ENCODE data around the gene SHOX.
"Not testable (repeated sequence)": the region's sequence is repeated elsewhere in the genome, so short reads cannot be mapped to it uniquely, and the experiment has no call there.

DNA sequence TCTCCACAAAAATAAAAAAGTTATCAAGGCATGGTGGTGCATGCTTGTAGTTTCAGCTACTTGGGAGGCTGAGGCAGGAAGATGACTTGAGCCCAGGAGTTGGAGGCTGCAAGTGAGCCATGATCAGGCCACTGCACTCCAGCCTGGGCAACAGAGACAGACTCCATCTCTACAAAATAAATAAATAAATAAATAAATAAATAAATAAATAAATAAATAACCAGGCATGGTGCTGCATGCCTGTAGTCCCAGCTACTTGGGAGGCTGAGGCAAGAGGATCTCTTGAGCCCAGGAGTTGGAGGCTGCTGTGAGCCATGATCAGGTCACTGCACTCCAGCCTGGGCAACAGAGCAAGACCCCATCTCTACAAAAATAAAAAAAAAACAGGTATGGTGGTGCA is 26.0 kb upstream of the SHOX start:
- TF ChIP-seq, protein P1, sequence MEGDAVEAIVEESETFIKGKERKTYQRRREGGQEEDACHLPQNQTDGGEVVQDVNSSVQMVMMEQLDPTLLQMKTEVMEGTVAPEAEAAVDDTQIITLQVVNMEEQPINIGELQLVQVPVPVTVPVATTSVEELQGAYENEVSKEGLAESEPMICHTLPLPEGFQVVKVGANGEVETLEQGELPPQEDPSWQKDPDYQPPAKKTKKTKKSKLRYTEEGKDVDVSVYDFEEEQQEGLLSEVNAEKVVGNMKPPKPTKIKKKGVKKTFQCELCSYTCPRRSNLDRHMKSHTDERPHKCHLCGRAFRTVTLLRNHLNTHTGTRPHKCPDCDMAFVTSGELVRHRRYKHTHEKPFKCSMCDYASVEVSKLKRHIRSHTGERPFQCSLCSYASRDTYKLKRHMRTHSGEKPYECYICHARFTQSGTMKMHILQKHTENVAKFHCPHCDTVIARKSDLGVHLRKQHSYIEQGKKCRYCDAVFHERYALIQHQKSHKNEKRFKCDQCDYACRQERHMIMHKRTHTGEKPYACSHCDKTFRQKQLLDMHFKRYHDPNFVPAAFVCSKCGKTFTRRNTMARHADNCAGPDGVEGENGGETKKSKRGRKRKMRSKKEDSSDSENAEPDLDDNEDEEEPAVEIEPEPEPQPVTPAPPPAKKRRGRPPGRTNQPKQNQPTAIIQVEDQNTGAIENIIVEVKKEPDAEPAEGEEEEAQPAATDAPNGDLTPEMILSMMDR (IDR thresholded peaks at IDR 0.05): not testable (repeated sequence)
- TF ChIP-seq EZH2, EZH2phosphoT487 (IDR thresholded peaks at IDR 0.05): not testable (repeated sequence)

Measured in neural progenitor cell (in vitro differentiated cells).